Nephron progenitor cell (in vitro differentiated cells): ENCODE results near the gene SNORC.

ENCODE experiments used
- DNase-seq: peaks from one replicate; pipeline ENCODE4 v3.0.0; 2021
- H3K27ac Mint-ChIP-seq: 2 replicates; pipeline ENCODE4 v1.8.0; 2021; ENCODE audit warnings: mild to moderate bottlenecking, moderate library complexity, mixed read lengths
- H3K27me3 Mint-ChIP-seq: 2 replicates; pipeline ENCODE4 v1.8.0; 2021; ENCODE audit warnings: mild to moderate bottlenecking, low read depth, mixed read lengths; ENCODE audit not compliant: poor library complexity
- H3K36me3 Mint-ChIP-seq: 2 replicates; pipeline ENCODE4 v1.8.0; 2021; ENCODE audit warnings: low read depth, mixed read lengths
- H3K4me1 Mint-ChIP-seq: 2 replicates; pipeline ENCODE4 v1.8.0; 2021; ENCODE audit warnings: mixed read lengths
- H3K4me3 Mint-ChIP-seq: 2 replicates; pipeline ENCODE4 v1.8.0; 2021; ENCODE audit warnings: mild to moderate bottlenecking, moderate library complexity, mixed read lengths
- H3K9me3 Mint-ChIP-seq: 2 replicates; pipeline ENCODE4 v1.8.0; 2021; ENCODE audit warnings: mild to moderate bottlenecking, moderate library complexity, mixed read lengths
- CTCF ChIP-seq: fragments of 200-600 bp; sonication (generic); IDR thresholded peaks from 2 replicates; pipeline ENCODE4 v1.5.0; 2021; ENCODE audit warnings: antibody characterized with exemption

SNORC gene

GRCh38 chr2:232852676-232853075, 17.4 kb upstream of the SNORC start:
- Mint-ChIP-seq H3K4me3 (no peak overlapping the region), H3K4me1 (peaks cover 8% of the 10 kb centered on the region), H3K36me3 (peaks cover 50% of the 10 kb centered on the region), H3K27ac (peak overlapping the region; percentile 57), H3K9me3 (no peaks in the 10 kb centered on the region), H3K27me3 (peaks cover 3% of the 10 kb centered on the region)
- no peak for DNase-seq
- no peak for TF ChIP-seq CTCF

DNA sequence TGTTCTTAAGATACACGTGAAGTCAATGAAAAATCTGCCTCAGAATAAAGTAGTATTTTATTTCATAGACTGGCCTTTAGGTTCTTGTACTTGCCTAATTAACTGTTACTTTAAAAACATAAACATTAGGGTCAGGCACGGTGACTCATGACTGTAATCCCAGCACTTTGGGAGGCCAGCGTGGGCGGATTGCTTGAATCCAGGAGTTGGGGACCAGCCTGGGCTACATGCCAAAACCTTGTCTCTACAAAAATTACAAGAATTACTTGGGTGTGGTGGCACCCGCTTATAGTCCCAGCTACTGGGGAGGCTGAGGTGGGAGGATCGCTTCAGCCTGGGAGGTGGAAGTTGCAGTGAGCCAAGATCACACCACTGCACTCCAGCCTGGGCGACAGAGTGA, 16.0 kb upstream of the SNORC start:
- Mint-ChIP-seq H3K27me3 (peaks cover 5% of the 10 kb centered on the region), H3K27ac (no peak overlapping the region), H3K4me1 (peaks cover 8% of the 10 kb centered on the region), H3K36me3 (peaks cover 48% of the 10 kb centered on the region), H3K9me3 (no peaks in the 10 kb centered on the region), H3K4me3 (no peak overlapping the region)
- no peak for DNase-seq
- TF ChIP-seq CTCF = no peak

DNA sequence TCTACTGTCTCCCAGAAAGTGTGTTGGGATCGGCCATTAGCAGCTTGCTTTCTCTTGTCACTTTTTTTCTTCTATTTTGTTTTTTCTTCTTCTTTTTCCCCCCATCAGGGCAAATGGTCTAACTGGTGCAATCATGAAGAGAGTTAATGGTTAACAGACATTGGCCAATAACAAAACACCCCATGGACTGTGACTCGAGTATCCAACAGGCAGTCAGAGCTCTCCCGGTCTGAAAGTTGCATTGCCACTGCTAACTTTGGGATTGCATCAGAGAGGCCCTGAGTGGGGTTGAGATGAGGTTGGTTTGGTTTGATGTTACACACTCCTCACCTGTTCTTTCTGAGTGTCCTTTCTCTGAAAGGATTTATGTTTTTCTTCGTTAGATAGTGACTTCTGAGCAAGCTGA, 12.9 kb upstream of the SNORC start:
- Mint-ChIP-seq H3K27ac (no peak overlapping the region), H3K27me3 (peaks cover 5% of the 10 kb centered on the region), H3K36me3 (peaks cover 52% of the 10 kb centered on the region), H3K4me3 (no peak overlapping the region), H3K4me1 (peaks cover 8% of the 10 kb centered on the region), H3K9me3 (no peaks in the 10 kb centered on the region)
- no peak for DNase-seq
- no peak for TF ChIP-seq CTCF

GRCh38 chr2:232859385-232859916, 10.6 kb upstream of the SNORC start:
- Mint-ChIP-seq H3K4me1 (peaks cover 8% of the 10 kb centered on the region), H3K4me3 (no peak overlapping the region)
- TF ChIP-seq CTCF = no peak

GRCh38 chr2:232860593-232861241, 9.3 kb upstream of the SNORC start:
- peaks cover 8% of the 10 kb centered on the region for H3K4me1 Mint-ChIP-seq
- no peaks in the 10 kb centered on the region for H3K9me3 Mint-ChIP-seq
- H3K27ac Mint-ChIP-seq = no peak overlapping the region
- TF ChIP-seq CTCF = no peak
- peaks cover 47% of the 10 kb centered on the region for H3K36me3 Mint-ChIP-seq
- DNase-seq = no peak
- no peak overlapping the region for H3K4me3 Mint-ChIP-seq
- H3K27me3 Mint-ChIP-seq = peaks cover 8% of the 10 kb centered on the region

More at GRCh38 chr2:232859385-232859916, 10.6 kb upstream of the SNORC start:
- peaks cover 47% of the 10 kb centered on the region for H3K36me3 Mint-ChIP-seq
- H3K27ac Mint-ChIP-seq = peak overlapping the region; percentile 27
- peaks cover 5% of the 10 kb centered on the region for H3K27me3 Mint-ChIP-seq
- no peaks in the 10 kb centered on the region for H3K9me3 Mint-ChIP-seq
- DNase-seq = no peak

DNA sequence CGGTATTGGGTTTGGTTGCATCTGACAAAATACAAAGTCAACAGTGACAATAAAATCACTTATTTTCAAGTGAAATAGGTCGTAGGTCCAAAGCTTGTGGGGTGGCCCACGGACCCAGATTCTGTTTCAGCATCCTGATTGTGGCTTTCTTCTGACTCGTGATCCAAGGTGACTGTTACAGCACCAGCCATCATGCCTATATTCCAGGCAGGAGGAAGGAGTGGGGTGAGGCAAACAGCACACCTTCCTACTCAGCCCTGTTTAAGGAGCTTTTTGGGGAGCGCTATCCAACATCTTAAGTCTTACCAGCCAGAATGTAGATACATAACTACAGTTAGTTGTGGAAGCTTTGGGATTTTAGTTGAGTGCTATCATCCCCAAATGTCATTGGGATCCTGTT, 8.7 kb upstream of the SNORC start:
- Mint-ChIP-seq H3K4me3 (no peak overlapping the region), H3K9me3 (no peaks in the 10 kb centered on the region), H3K27ac (no peak overlapping the region), H3K27me3 (peaks cover 9% of the 10 kb centered on the region), H3K4me1 (peaks cover 8% of the 10 kb centered on the region), H3K36me3 (peaks cover 43% of the 10 kb centered on the region)
- TF ChIP-seq CTCF = no peak
- no peak for DNase-seq
